ENCODE results near the gene GNB1. TPM values are rescaled to one million over a fixed set of nuclear protein-coding genes. Genes with fewer than 3 reads are reported as not detected.

Gene GNB1
- total and polyA plus RNA-seq, 12 donors: 79.6 to 482 (median 163) TPM

DNA sequence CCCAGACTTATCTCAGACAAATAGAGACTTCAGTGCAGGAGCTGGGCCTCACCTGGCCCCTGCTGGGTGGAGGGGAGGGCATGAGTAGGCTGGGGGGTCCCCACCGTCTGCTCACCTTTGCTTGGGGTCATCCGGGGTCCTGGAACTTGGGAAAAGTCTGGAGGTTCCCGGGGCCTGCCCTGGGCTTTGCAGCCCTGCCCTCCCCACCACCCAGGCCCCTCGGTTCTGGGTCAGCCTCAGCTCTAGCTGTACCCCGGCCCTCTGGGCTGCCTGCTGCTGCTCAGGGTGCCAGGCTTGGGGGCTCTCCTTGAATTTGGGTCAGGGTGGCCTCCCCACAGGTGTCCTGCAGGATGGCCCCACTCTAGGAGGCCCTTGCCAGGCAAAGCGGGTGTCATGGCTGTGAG is 30.6 kb upstream of the GNB1 start:
- TF ChIP-seq, protein P1, sequence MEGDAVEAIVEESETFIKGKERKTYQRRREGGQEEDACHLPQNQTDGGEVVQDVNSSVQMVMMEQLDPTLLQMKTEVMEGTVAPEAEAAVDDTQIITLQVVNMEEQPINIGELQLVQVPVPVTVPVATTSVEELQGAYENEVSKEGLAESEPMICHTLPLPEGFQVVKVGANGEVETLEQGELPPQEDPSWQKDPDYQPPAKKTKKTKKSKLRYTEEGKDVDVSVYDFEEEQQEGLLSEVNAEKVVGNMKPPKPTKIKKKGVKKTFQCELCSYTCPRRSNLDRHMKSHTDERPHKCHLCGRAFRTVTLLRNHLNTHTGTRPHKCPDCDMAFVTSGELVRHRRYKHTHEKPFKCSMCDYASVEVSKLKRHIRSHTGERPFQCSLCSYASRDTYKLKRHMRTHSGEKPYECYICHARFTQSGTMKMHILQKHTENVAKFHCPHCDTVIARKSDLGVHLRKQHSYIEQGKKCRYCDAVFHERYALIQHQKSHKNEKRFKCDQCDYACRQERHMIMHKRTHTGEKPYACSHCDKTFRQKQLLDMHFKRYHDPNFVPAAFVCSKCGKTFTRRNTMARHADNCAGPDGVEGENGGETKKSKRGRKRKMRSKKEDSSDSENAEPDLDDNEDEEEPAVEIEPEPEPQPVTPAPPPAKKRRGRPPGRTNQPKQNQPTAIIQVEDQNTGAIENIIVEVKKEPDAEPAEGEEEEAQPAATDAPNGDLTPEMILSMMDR (IDR thresholded peaks at IDR 0.05): no peak
- no peak for TF ChIP-seq POLR2A (IDR thresholded peaks at IDR 0.05)
- DNase-seq: peak in 3 of 7 donors; percentile 15 to 36 (median 21)
- Histone ChIP-seq H3K4me3 (no peak overlapping the region), H3K27ac (no peak overlapping the region), H3K9me3 (replicated peaks in 1 of 3) (no peaks in the 10 kb centered on the region), H3K36me3 (replicated peaks in 1 of 2) (no peaks in the 10 kb centered on the region), H3K27me3 (no peaks in the 10 kb centered on the region), H3K4me1 (replicated peaks in 1 of 2) (peaks cover 13 to 14% of the 10 kb centered on the region in 2 donors)
- 87 to 100% (median 89%) methylated on average over 1 to 6 of the region's 6 CpGs for WGBS, 4 donors
- intact Hi-C loops (cut with DNase I): no loop called here

DNA sequence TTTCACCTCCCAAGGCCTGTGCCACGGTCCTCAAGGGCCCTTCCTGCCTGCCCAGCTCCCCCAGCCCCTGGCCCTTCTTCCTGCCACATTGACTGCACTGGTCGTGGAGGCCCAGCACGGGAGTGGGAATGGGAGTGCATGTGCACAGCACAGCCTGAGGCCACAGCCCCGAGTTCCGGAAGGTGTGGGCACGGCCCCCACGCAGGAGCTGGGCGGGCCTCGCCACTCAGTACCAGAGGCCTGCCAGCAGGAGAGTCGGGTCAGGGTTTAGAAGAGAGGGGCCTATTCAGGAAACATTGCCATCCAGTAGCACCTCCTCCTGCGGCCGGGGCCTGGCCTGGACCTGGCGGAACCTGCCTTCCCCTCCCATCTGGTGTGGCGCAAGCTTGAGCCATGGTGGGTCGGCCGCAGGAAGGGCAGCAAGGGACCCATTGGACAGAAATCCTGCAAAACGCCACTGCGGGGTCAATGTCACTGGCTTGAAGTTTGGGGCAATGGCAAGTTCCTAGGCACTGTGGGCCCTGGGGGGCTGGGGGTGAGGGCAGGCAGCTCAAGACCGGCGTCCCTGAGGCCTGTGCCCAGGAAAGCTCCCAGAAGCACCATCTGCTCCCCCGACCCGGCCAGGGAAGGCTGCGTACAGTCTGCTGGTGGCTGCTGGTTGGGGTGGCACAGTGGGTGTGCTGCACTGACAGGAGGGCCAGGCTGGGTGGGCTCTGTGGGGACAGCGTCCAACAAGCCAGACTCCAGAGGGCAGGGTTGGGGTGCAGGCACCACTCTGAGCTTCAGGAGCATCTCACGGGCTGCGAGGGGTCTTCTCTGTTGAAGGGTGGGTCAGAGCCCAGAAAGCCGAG is 29.9 kb upstream of the GNB1 start:
- H3K4me1 ChIP-seq (replicated peaks in 1 of 2): peaks cover 13 to 14% of the 10 kb centered on the region in 2 donors
- TF ChIP-seq, protein P1 (IDR thresholded peaks at IDR 0.05): peak in 1 of 6 experiments; percentile 8
- no peak for TF ChIP-seq POLR2A (IDR thresholded peaks at IDR 0.05)
- H3K4me3 ChIP-seq: no peak overlapping the region
- H3K9me3 ChIP-seq (replicated peaks in 1 of 3): no peaks in the 10 kb centered on the region
- intact Hi-C loops (cut with DNase I): no loop called here
- H3K27ac ChIP-seq: no peak overlapping the region
- no peaks in the 10 kb centered on the region for H3K36me3 ChIP-seq (replicated peaks in 1 of 2)
- no peaks in the 10 kb centered on the region for H3K27me3 ChIP-seq
- DNase-seq: peak in 3 of 7 donors; percentile 21 to 43 (median 41)
- 86 to 91% (median 89%) methylated on average over 10 to 27 of the region's 27 CpGs for WGBS, 4 donors

- no peaks in the 10 kb centered on the region for H3K9me3 ChIP-seq (replicated peaks in 1 of 3)
- no peak overlapping the region for H3K4me3 ChIP-seq
- peak overlapping the region in 4 of 5 donors; percentile 1 to 89 (median 78) for H3K27ac ChIP-seq
- intact Hi-C loops (cut with DNase I): no loop called here
- TF ChIP-seq POLR2A (IDR thresholded peaks at IDR 0.05): no peak
- TF ChIP-seq, protein P1 (IDR thresholded peaks at IDR 0.05): no peak
- H3K4me1 ChIP-seq (replicated peaks in 1 of 2): peaks cover 13 to 14% of the 10 kb centered on the region in 2 donors
- DNase-seq: peak in 1 of 7 donors; percentile 29
- H3K36me3 ChIP-seq (replicated peaks in 1 of 2): no peaks in the 10 kb centered on the region
- 75 to 87% (median 86%) methylated on average over 3 to 6 of the region's 6 CpGs for WGBS, 4 donors
- no peaks in the 10 kb centered on the region for H3K27me3 ChIP-seq
Measured at GRCh38 chr1:1920057-1920607, 29.2 kb upstream of the GNB1 start.

GRCh38 chr1:1919304-1920056 is 28.6 kb upstream of the GNB1 start:
- TF ChIP-seq, protein P1 (IDR thresholded peaks at IDR 0.05): peak in 1 of 6 experiments; percentile 1
- TF ChIP-seq POLR2A (IDR thresholded peaks at IDR 0.05): no peak
- no peaks in the 10 kb centered on the region for H3K27me3 ChIP-seq
- DNase-seq: peak; percentile 99 to 100 (median 100)
- no peaks in the 10 kb centered on the region for H3K36me3 ChIP-seq (replicated peaks in 1 of 2)
- peaks cover 13 to 14% of the 10 kb centered on the region in 2 donors for H3K4me1 ChIP-seq (replicated peaks in 1 of 2)
- 10 to 100% (median 13%) methylated on average over 2 to 62 of the region's 62 CpGs for WGBS, 4 donors
- H3K27ac ChIP-seq: peak overlapping the region in 4 of 5 donors; percentile 1 to 89 (median 78)
- intact Hi-C loops (cut with DNase I): no loop called here
- H3K4me3 ChIP-seq: peak overlapping the region in 2 of 4 donors; percentile 44 to 63
- no peaks in the 10 kb centered on the region for H3K9me3 ChIP-seq (replicated peaks in 1 of 3)

All from adrenal gland (tissue), 12 donors.